Bronchial epithelial cell (primary cell): Measurements from ENCODE around the gene AGAP1. TPM values are rescaled to one million over a fixed set of nuclear protein-coding genes. Genes with fewer than 3 reads are reported as not detected.

Experiments
- DNase-seq: peaks from one replicate; pipeline ENCODE4 v3.0.0-alpha.2; 2010; ENCODE audit warnings: low read depth
- FAIRE-seq: peaks from 2 replicates; lab custom pipeline; 2011; peaks lifted over from hg19 to GRCh38; lab: Jason Lieb, UNC
- H3K27me3 ChIP-seq: 2 replicates; pipeline ENCODE4 v1.5.1; 2011; ENCODE audit warnings: low read length; ENCODE audit not compliant: control insufficient read depth, insufficient read depth
- H3K36me3 ChIP-seq: 2 replicates; pipeline ENCODE4 v1.5.1; 2011; ENCODE audit warnings: low read length; ENCODE audit not compliant: control insufficient read depth, insufficient read depth
- H3K4me3 ChIP-seq: 2 replicates; pipeline ENCODE4 v1.5.1; 2011; ENCODE audit warnings: mild to moderate bottlenecking, low read depth, low read length, control low read depth
- total RNA-seq: library from RNA; depleted of rRNA; stranded (reverse); fragments of >200 nt; gene quantifications from 2 replicates; pipeline ENCODE4 v1.2.1, GENCODE V29; 2014
- TF ChIP-seq, protein P1 (sequence below): IDR thresholded peaks from 2 replicates; pipeline ENCODE4 v1.5.1; 2011; ENCODE audit warnings: mild to moderate bottlenecking, moderate library complexity, low read length, control low read depth, inconsistent platforms; ENCODE audit not compliant: insufficient read depth, severe bottlenecking

The AGAP1 gene
- total RNA-seq, 1 donor from 2014 or later, result 22.4 TPM

DNA sequence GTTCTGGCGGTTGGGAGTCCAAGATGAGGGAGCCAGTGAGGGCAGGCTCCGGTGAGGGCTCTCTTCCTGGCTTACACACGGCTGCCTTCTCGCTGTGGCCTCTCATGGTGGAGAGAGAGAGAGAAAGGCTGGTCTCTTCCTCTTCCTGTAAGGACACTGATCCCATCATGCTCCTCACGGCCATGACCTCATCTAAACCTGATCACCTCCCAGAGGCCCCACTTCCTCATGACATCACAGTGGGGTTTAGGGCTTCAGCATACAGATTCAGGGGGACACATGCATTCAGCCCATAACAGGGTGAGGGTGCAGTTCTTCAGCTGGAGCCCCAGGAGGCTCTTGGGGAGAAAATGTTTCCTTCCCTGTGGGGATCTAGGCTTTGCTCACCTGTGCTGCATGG, 29.2 kb downstream of the AGAP1 start:
- no peak for DNase-seq
- no peaks in the 10 kb centered on the region for H3K27me3 ChIP-seq
- FAIRE-seq, result no peak
- TF ChIP-seq, protein P1, sequence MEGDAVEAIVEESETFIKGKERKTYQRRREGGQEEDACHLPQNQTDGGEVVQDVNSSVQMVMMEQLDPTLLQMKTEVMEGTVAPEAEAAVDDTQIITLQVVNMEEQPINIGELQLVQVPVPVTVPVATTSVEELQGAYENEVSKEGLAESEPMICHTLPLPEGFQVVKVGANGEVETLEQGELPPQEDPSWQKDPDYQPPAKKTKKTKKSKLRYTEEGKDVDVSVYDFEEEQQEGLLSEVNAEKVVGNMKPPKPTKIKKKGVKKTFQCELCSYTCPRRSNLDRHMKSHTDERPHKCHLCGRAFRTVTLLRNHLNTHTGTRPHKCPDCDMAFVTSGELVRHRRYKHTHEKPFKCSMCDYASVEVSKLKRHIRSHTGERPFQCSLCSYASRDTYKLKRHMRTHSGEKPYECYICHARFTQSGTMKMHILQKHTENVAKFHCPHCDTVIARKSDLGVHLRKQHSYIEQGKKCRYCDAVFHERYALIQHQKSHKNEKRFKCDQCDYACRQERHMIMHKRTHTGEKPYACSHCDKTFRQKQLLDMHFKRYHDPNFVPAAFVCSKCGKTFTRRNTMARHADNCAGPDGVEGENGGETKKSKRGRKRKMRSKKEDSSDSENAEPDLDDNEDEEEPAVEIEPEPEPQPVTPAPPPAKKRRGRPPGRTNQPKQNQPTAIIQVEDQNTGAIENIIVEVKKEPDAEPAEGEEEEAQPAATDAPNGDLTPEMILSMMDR, result no peak
- peaks cover 2% of the 10 kb centered on the region for H3K36me3 ChIP-seq
- H3K4me3 ChIP-seq, result no peak overlapping the region

DNA sequence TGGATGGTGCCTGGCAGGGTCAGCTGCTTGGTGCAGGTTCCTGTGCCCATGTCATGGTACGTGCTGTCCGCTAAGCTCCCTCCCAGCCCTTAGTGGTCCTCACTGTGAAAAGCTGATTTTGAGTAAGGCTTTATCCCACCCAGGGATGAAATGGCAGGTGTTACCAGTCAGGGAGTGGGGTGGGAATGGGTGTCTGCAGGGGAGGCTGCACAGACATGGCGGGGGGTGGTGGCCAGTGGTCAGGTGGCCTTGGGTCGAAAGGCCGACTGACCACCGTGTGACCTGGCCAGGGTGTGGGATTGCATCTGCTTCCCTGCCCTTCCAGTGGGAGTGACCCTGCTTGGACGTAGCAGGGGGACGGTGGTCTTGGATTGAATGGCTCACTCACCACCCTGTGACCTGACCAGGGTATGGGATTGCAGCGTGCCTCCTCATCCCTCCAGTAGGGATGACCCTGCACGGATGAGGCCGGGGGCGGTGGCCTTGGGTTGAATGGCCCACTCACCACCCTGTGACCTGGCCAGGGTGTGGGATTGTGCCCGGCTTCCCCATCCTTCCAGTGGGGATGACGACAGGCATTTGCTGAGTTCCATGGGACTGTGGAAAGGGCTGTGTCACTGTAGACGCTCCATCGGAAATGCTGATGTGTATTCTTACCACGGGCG, 29.8 kb downstream of the AGAP1 start:
- DNase-seq, result no peak
- Histone ChIP-seq H3K4me3 (no peak overlapping the region), H3K27me3 (no peaks in the 10 kb centered on the region), H3K36me3 (peaks cover 2% of the 10 kb centered on the region)
- FAIRE-seq, result no peak
- TF ChIP-seq, protein P1, result no peak

DNA sequence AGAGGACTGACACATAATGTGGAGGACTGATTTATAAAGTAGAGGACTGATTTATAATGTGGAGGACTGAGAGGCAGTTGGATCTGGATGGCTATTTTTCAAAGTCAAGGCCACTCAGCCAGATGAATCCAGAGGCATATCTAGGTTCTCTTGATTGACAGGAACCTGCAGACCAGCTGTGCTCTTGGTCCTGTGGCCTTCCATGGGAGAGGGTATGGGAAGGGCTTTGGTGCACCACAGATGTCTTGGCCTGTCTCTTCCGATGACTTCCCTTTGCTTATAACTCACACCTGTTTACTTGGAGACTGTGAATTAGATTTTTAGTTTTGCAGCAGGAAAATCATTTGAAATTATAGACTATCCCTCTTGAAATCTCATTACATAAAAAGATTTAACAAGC, 32.3 kb downstream of the AGAP1 start:
- FAIRE-seq (no peak), DNase-seq (no peak)
- H3K27me3 ChIP-seq, result no peaks in the 10 kb centered on the region
- H3K4me3 ChIP-seq, result no peak overlapping the region
- TF ChIP-seq, protein P1, result no peak
- H3K36me3 ChIP-seq, result no peaks in the 10 kb centered on the region

DNA sequence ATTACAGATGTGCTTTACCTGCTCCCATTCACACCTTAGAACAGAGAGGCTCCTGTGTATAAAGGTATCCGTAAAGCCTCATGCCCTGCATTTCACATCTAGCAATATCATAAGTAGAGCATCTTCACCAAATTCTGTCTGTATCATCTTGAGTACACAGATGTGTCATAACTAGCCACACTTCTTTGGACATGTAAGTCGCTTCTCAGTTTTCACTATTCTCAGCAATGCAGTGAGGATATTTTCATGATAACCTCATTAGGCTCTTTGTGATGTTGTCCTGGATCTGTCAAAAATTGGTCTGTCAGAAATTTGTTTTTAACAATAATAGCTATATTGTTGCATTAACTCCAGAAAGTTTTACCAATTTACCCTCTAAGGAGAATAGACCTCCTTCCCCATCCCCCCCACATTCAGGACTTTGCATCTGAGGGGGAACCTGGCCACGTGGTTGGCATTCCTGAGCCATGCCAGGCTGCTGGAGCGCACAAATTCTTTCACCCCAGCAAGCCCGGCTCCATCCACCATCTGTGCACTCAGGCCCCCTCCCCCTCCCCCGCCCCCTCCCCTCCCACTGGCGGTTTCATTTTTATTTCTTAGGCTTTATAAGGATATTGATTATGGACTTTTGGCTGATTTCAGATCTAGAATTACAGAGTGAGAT, 34.1 kb downstream of the AGAP1 start:
- Histone ChIP-seq H3K36me3 (no peaks in the 10 kb centered on the region), H3K4me3 (no peak overlapping the region), H3K27me3 (no peaks in the 10 kb centered on the region)
- TF ChIP-seq, protein P1, result no peak
- FAIRE-seq (no peak), DNase-seq (no peak)

DNA sequence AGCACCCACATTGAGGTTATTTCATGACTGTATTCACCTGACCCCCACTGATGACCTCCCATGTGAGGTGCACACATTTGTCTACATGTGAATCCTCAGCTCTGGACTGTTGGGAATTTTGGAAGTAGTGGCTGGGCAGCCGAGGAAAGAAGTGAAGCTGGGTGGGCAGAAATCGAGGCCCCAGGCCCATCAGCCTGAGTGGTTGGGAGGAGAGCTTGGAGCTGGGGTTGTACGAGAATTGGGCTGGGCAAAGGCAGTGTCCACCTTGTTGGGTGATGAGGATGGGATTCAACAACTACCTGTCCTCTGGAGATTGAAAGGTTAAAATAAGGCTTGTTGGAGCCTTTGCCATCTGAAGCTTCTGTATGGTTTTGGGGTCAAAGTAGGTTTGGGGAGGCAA, 35.8 kb downstream of the AGAP1 start:
- H3K27me3 ChIP-seq, result no peaks in the 10 kb centered on the region
- no peaks in the 10 kb centered on the region for H3K36me3 ChIP-seq
- TF ChIP-seq, protein P1, result no peak
- DNase-seq (no peak), FAIRE-seq (no peak)
- H3K4me3 ChIP-seq, result no peak overlapping the region
